Endothelial cell of umbilical vein (primary cell): ENCODE measurements around the gene FTSJ3. TPM values are rescaled to one million over a fixed set of nuclear protein-coding genes. Genes with fewer than 3 reads are reported as not detected.

ENCODE experiments used
- BruUV-seq: library from RNA; stranded (reverse); fragments of 400-500 nt; replicated peaks from 2 replicates; lab custom pipeline; 2021; lab: Mats Ljungman, UMichigan
- CTCF ChIA-PET: fragments of 300-600, 350-600 bp; sonication (Branson Sonifier 250); formaldehyde crosslinking; loops from one replicate; lab custom pipeline; 2021; ENCODE audit warnings: antibody characterized with exemption, inconsistent platforms; lab: Charles Lee
- POLR2A ChIA-PET: fragments of 300-600, 350-600 bp; sonication (Branson Sonifier 250); formaldehyde crosslinking; loops from one replicate; lab custom pipeline; 2021; ENCODE audit warnings: antibody characterized with exemption, inconsistent platforms; lab: Charles Lee
- DNase-seq: peaks from one replicate; pipeline ENCODE4 v3.0.0-alpha.2; 2011; ENCODE audit warnings: low read depth, low spot score
- FAIRE-seq: peaks from 2 replicates; lab custom pipeline; 2011; peaks lifted over from hg19 to GRCh38; lab: Jason Lieb, UNC
- H2AFZ ChIP-seq: 2 replicates; pipeline ENCODE4 v1.6.0; 2012; ENCODE audit warnings: low read depth, low read length, control low read depth, inconsistent platforms
- H3K27ac ChIP-seq: 2 replicates; pipeline ENCODE4 v1.5.1; 2011; ENCODE audit warnings: low read depth, mild to moderate bottlenecking, control low read depth, low read length, moderate library complexity; ENCODE audit not compliant: insufficient read depth
- H3K27me3 ChIP-seq, 2 experiments: 2 replicates each; pipeline versions ENCODE4 v1.6.0 to v1.6.1; 2011; ENCODE audit warnings: low read length in 2 of 2, mixed read lengths in 1 of 2; ENCODE audit not compliant: control insufficient read depth in 2 of 2, insufficient read depth in 2 of 2
- H3K36me3 ChIP-seq, 2 experiments: 2 replicates in 1 of 2; 3 replicates in 1 of 2; pipeline ENCODE4 v1.5.1; 2011; ENCODE audit warnings: low read length in 2 of 2, mild to moderate bottlenecking in 1 of 2, moderate library complexity in 1 of 2; ENCODE audit not compliant: control insufficient read depth in 2 of 2, insufficient read depth in 2 of 2; ENCODE audit errors: extremely low read depth in 1 of 2
- H3K4me1 ChIP-seq: 3 replicates; pipeline ENCODE4 v1.5.1; 2011; ENCODE audit warnings: mild to moderate bottlenecking, low read length; ENCODE audit not compliant: control insufficient read depth, insufficient read depth; ENCODE audit errors: extremely low read depth
- H3K4me2 ChIP-seq: 2 replicates; pipeline ENCODE4 v1.6.1; 2011; ENCODE audit warnings: low read length, control low read depth, mixed read lengths; ENCODE audit not compliant: insufficient read depth
- H3K4me3 ChIP-seq, 3 experiments: fragments of 200-600 bp in 1 of 3; sonication (generic), shearing (Covaris generic) in 1 of 3; replicated peaks in 1 of 3; 2 replicates each; pipeline ENCODE4 v1.5.1; 2011 to 2016; ENCODE audit warnings: control low read depth in 3 of 3, low read length in 3 of 3, mild to moderate bottlenecking in 2 of 3, inconsistent platforms in 1 of 3, low read depth in 1 of 3, moderate library complexity in 1 of 3; ENCODE audit not compliant: insufficient read depth in 1 of 3
- H3K79me2 ChIP-seq: 2 replicates; pipeline ENCODE4 v1.6.0; 2012; ENCODE audit warnings: low read length, inconsistent platforms; ENCODE audit not compliant: control insufficient read depth, insufficient read depth
- H3K9ac ChIP-seq: replicated peaks from 2 replicates; pipeline ENCODE3; 2011; ENCODE audit warnings: low read length, control low read depth; ENCODE audit not compliant: insufficient read depth; ENCODE audit errors: extremely low read depth
- H3K9me1 ChIP-seq: replicated peaks from 3 replicates; pipeline ENCODE4 v1.6.0; 2011; ENCODE audit warnings: mild to moderate bottlenecking, low read length; ENCODE audit not compliant: control insufficient read depth, insufficient read depth; ENCODE audit errors: extremely low read depth
- H3K9me3 ChIP-seq: replicated peaks from 2 replicates; pipeline ENCODE4 v1.5.1; 2012; ENCODE audit warnings: low read length, inconsistent platforms; ENCODE audit not compliant: control insufficient read depth, insufficient read depth
- H4K20me1 ChIP-seq: replicated peaks from 2 replicates; pipeline ENCODE3; 2011; ENCODE audit warnings: mild to moderate bottlenecking, low read length; ENCODE audit not compliant: control insufficient read depth, insufficient read depth; ENCODE audit errors: extremely low read depth
- EZH2 ChIP-seq: IDR thresholded peaks from 2 replicates; pipeline ENCODE4 v1.6.1; 2012; ENCODE audit warnings: borderline replicate concordance, low read depth, mild to moderate bottlenecking, moderate library complexity, low read length, inconsistent platforms; ENCODE audit not compliant: severe bottlenecking
- FOS ChIP-seq: IDR thresholded peaks from 2 replicates; pipeline ENCODE4 v1.6.1; 2011; ENCODE audit warnings: mild to moderate bottlenecking, low read length, moderate library complexity, borderline replicate concordance; ENCODE audit not compliant: insufficient read depth
- GATA2 ChIP-seq: IDR thresholded peaks from 2 replicates; pipeline ENCODE4 v1.7.0; 2011; ENCODE audit warnings: low read depth, mild to moderate bottlenecking, moderate library complexity, mixed read lengths, low read length; ENCODE audit not compliant: insufficient read length, insufficient read depth
- JUN ChIP-seq: IDR thresholded peaks from 2 replicates; pipeline ENCODE4 v1.6.1; 2011; ENCODE audit warnings: borderline replicate concordance, low read depth; ENCODE audit not compliant: insufficient read length, insufficient read depth
- MAX ChIP-seq: IDR thresholded peaks from 2 replicates; pipeline ENCODE4 v1.6.1; 2011; ENCODE audit not compliant: insufficient read depth, insufficient read length
- MYC ChIP-seq: IDR thresholded peaks from one replicate; pipeline ENCODE4 v1.6.1; 2011; ENCODE audit warnings: mild to moderate bottlenecking, low read depth, low read length
- POLR2A ChIP-seq: IDR thresholded peaks from 2 replicates; pipeline ENCODE4 v1.6.1; 2012; ENCODE audit warnings: low read depth, mild to moderate bottlenecking, control low read depth, low read length
- POLR2AphosphoS5 ChIP-seq: IDR thresholded peaks from 2 replicates; pipeline ENCODE4 v1.6.1; 2012; ENCODE audit warnings: low read depth, mild to moderate bottlenecking, control low read depth, low read length, moderate library complexity; ENCODE audit not compliant: insufficient read depth
- dilution Hi-C: fragments of 300-500 bp; cut with MboI; formaldehyde crosslinking; loops from one replicate; pipeline ENCODE4 v1.15.0; 2019; ENCODE audit warnings: low sequenced_read_pairs; ENCODE audit not compliant: extremely low pct_ligation_motif_present
- intact Hi-C: fragments of 100-400 bp; cut with micrococcal nuclease; formaldehyde crosslinking; loops from one replicate; pipeline ENCODE4 v1.10.0; 2022
- polyA plus RNA-seq, 4 experiments: library from polyadenylated mRNA; depleted of rRNA in 3 of 4; stranded (reverse) in 3 of 4; unstranded in 1 of 4; fragments of >200 nt; gene quantifications; 2 replicates each; pipeline versions ENCODE4 v1.2.1 to v1.2.3, GENCODE V29; 2011 to 2012; ENCODE audit warnings: missing spikeins in 1 of 4
- total RNA-seq: library from RNA; stranded (reverse); gene quantifications from 2 replicates; pipeline ENCODE4 v1.2.3, GENCODE V29; 2021
- TF ChIP-seq, protein P1 (sequence below), 2 donors: IDR thresholded peaks; 1 replicate in 1 of 2; 2 replicates in 1 of 2; pipeline ENCODE4 v1.5.1; 2011; ENCODE audit warnings: low read length in 2 of 2, mild to moderate bottlenecking in 2 of 2, moderate library complexity in 2 of 2, control low read depth in 1 of 2, inconsistent platforms in 1 of 2, low read depth in 1 of 2; ENCODE audit not compliant: insufficient read depth in 1 of 2; ENCODE audit errors: extremely low read depth in 1 of 2

The FTSJ3 gene
- total and polyA plus RNA-seq, 2 donors (not counting 3 experiments of a cell fraction or from before 2014, with no cell fraction given) = 42.1 to 60.2 TPM

- BruUV-seq = no TSS peak
- Histone ChIP-seq H3K27ac (no peak overlapping the region), H3K9ac (no peak overlapping the region), H3K9me1 (no peaks in the 10 kb centered on the region), H3K9me3 (no peaks in the 10 kb centered on the region), H3K79me2 (peaks cover 2% of the 10 kb centered on the region), H3K4me3 (no peak overlapping the region), H3K36me3 (peaks cover 32 to 42% of the 10 kb centered on the region in 2 experiments), H3K4me2 (no peak overlapping the region), H3K4me1 (no peaks in the 10 kb centered on the region), H2AFZ (no peak overlapping the region), H4K20me1 (no peaks in the 10 kb centered on the region), H3K27me3 (no peaks in the 10 kb centered on the region)
- ChIA-PET CTCF (interaction anchor here (0.7 to 2.0 kb wide), 6 partner anchors 11 to 31 kb away, joined by 3 to 7 read pairs (median 4); partner anchors contain the start of gene CCDC47), POLR2A (no interaction called here)
- TF ChIP-seq, protein P1, sequence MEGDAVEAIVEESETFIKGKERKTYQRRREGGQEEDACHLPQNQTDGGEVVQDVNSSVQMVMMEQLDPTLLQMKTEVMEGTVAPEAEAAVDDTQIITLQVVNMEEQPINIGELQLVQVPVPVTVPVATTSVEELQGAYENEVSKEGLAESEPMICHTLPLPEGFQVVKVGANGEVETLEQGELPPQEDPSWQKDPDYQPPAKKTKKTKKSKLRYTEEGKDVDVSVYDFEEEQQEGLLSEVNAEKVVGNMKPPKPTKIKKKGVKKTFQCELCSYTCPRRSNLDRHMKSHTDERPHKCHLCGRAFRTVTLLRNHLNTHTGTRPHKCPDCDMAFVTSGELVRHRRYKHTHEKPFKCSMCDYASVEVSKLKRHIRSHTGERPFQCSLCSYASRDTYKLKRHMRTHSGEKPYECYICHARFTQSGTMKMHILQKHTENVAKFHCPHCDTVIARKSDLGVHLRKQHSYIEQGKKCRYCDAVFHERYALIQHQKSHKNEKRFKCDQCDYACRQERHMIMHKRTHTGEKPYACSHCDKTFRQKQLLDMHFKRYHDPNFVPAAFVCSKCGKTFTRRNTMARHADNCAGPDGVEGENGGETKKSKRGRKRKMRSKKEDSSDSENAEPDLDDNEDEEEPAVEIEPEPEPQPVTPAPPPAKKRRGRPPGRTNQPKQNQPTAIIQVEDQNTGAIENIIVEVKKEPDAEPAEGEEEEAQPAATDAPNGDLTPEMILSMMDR (IDR thresholded peaks at IDR 0.05; ENCODE audit: extremely low read depth in 1 of 2, insufficient read depth in 1 of 2, low read depth in 1 of 2, low read length in 2 of 2) = no peak
- TF ChIP-seq JUN (no peak), FOS (no peak), EZH2 (no peak), POLR2A (no peak), MAX (no peak), POLR2AphosphoS5 (no peak), GATA2 (no peak), MYC (no peak)
- dilution Hi-C loops = no loop called here
- FAIRE-seq (no peak), DNase-seq (no peak)
- intact Hi-C loops = no loop called here
Measured at GRCh38 chr17:63804328-63804727, 23.1 kb downstream of the FTSJ3 start.
